SK-N-SH (cell line): ENCODE results near the gene TMEM151A. TPM values are rescaled to one million over a fixed set of nuclear protein-coding genes. Genes with fewer than 3 reads are reported as not detected.
A peak's percentile ranks its signal among the peaks of the same experiment; 100 is the strongest.

Experiments used
- CTCF ChIA-PET: fragments of 300-600, 350-600 bp; formaldehyde crosslinking; extraction: SDS; loops from one replicate; lab custom pipeline; 2021; lab: Yijun Ruan, JAX
- POLR2A ChIA-PET: fragments of 350-600 bp; sonication (Branson Sonifier 250); formaldehyde crosslinking; extraction: SDS; loops from one replicate; lab custom pipeline; 2020; ENCODE audit warnings: antibody characterized with exemption, inconsistent platforms; lab: Yijun Ruan, JAX
- DNase-seq: peaks from one replicate; pipeline ENCODE4 v3.0.0; 2012
- H2AFZ ChIP-seq: fragments of 200-600 bp; sonication (generic); 2 replicates; pipeline ENCODE4 v1.8.1; 2016; ENCODE audit warnings: antibody characterized with exemption, mild to moderate bottlenecking, low read depth
- H3F3A ChIP-seq: fragments of 200-600 bp; sonication (generic); replicated peaks from 2 replicates; pipeline ENCODE3; 2016; ENCODE audit warnings: antibody characterized with exemption, mild to moderate bottlenecking; ENCODE audit not compliant: insufficient read depth
- H3K27ac ChIP-seq, 2 experiments: fragments of 200-500 bp in 1 of 2; fragments of 200-600 bp in 1 of 2; sonication (Bioruptor generic) in 1 of 2; sonication (generic), shearing (Covaris generic) in 1 of 2; 2 replicates each; pipeline versions ENCODE4 v1.5.1 to v1.6.1; 2014 to 2016; ENCODE audit warnings: low read depth in 2 of 2, inconsistent platforms in 1 of 2, low read length in 1 of 2, mild to moderate bottlenecking in 1 of 2, mixed read lengths in 1 of 2
- H3K27me3 ChIP-seq: fragments of 200-600 bp; sonication (generic), shearing (Covaris generic); 2 replicates; pipeline ENCODE4 v1.6.1; 2016; ENCODE audit warnings: mixed run types; ENCODE audit not compliant: insufficient read depth
- H3K36me3 ChIP-seq, 2 experiments: fragments of 200-500 bp in 1 of 2; fragments of 200-600 bp in 1 of 2; sonication (Bioruptor generic) in 1 of 2; sonication (generic) in 1 of 2; replicated peaks in 1 of 2; 2 replicates each; pipeline versions ENCODE3 to v1.5.1; 2014 to 2016; ENCODE audit warnings: low read length in 1 of 2, mild to moderate bottlenecking in 1 of 2; ENCODE audit not compliant: insufficient read depth in 2 of 2, control insufficient read depth in 1 of 2
- H3K4me1 ChIP-seq, 2 experiments: fragments of 200-500 bp in 1 of 2; fragments of 200-600 bp in 1 of 2; sonication (Bioruptor generic) in 1 of 2; sonication (generic), shearing (Covaris generic) in 1 of 2; 2 replicates each; pipeline versions ENCODE4 v1.5.1 to v1.6.1; 2014 to 2016; ENCODE audit warnings: low read depth in 1 of 2, low read length in 1 of 2, mixed run types in 1 of 2; ENCODE audit not compliant: insufficient read depth in 2 of 2, control insufficient read depth in 1 of 2
- H3K4me2 ChIP-seq: fragments of 200-600 bp; sonication (generic), shearing (Covaris generic); 2 replicates; pipeline ENCODE4 v1.6.1; 2017; ENCODE audit warnings: mixed run types
- H3K4me3 ChIP-seq, 2 experiments: fragments of 200-500 bp in 1 of 2; fragments of 200-600 bp in 1 of 2; sonication (Bioruptor generic) in 1 of 2; sonication (generic), shearing (Covaris generic) in 1 of 2; 2 replicates each; pipeline versions ENCODE4 v1.5.1 to v1.8.1; 2014 to 2016; ENCODE audit warnings: low read depth in 2 of 2, inconsistent platforms in 1 of 2, low read length in 1 of 2, mild to moderate bottlenecking in 1 of 2, mixed read lengths in 1 of 2, moderate library complexity in 1 of 2
- H3K79me2 ChIP-seq: fragments of 200-600 bp; sonication (generic); 2 replicates; pipeline ENCODE4 v1.8.1; 2017; ENCODE audit warnings: mild to moderate bottlenecking; ENCODE audit not compliant: insufficient read depth
- H3K9ac ChIP-seq: fragments of 200-600 bp; sonication (generic); 2 replicates; pipeline ENCODE4 v1.6.1; 2017; ENCODE audit warnings: mixed run types
- H3K9me2 ChIP-seq: fragments of 200-600 bp; sonication (generic); 2 replicates; pipeline ENCODE4 v1.6.1; 2017; ENCODE audit warnings: mixed run types
- H3K9me3 ChIP-seq: fragments of 200-600 bp; sonication (generic); 2 replicates; pipeline ENCODE4 v1.6.1; 2017; ENCODE audit warnings: mixed run types, mild to moderate bottlenecking, moderate library complexity
- H4K20me1 ChIP-seq: fragments of 200-600 bp; sonication (generic); 2 replicates; pipeline ENCODE4 v1.6.1; 2017; ENCODE audit warnings: mild to moderate bottlenecking, mixed run types; ENCODE audit not compliant: insufficient read depth
- CHD2 ChIP-seq: fragments of 150-350 bp; IDR thresholded peaks from 2 replicates; pipeline ENCODE4 v1.6.1; 2018; ENCODE audit warnings: low read length; ENCODE audit not compliant: partially characterized antibody
- ELF1 ChIP-seq: IDR thresholded peaks from 2 replicates; pipeline ENCODE4 v1.4.0; 2012
- FOSL2 ChIP-seq: IDR thresholded peaks from 2 replicates; pipeline ENCODE4 v1.4.0; 2012; ENCODE audit warnings: low read depth, mild to moderate bottlenecking, moderate library complexity, borderline replicate concordance
- GABPA ChIP-seq: IDR thresholded peaks from 2 replicates; pipeline ENCODE4 v1.4.0; 2012; ENCODE audit warnings: low read depth, mild to moderate bottlenecking
- GATA2 ChIP-seq: sonication (generic); formaldehyde crosslinking; IDR thresholded peaks from 2 replicates; pipeline ENCODE4 v1.5.0; 2020; ENCODE audit warnings: mild to moderate bottlenecking, missing genetic modification reagents
- MEF2A ChIP-seq: IDR thresholded peaks from 2 replicates; pipeline ENCODE4 v1.4.0; 2012; ENCODE audit warnings: low read depth, borderline replicate concordance
- MXI1 ChIP-seq: IDR thresholded peaks from 2 replicates; pipeline ENCODE4 v1.6.1; 2012; ENCODE audit warnings: mild to moderate bottlenecking, low read depth, low read length, improper control_type of control experiment
- PBX3 ChIP-seq: IDR thresholded peaks from 2 replicates; pipeline ENCODE4; 2012
- RAD21 ChIP-seq: IDR thresholded peaks from 2 replicates; pipeline ENCODE4 v1.6.1; 2012; ENCODE audit warnings: mild to moderate bottlenecking, low read length
- REST ChIP-seq: IDR thresholded peaks from 2 replicates; pipeline ENCODE4 v1.6.1; 2012; ENCODE audit warnings: mild to moderate bottlenecking, low read depth, low read length, moderate library complexity
- RFX5 ChIP-seq: IDR thresholded peaks from 2 replicates; pipeline ENCODE4 v1.6.1; 2012; ENCODE audit warnings: mild to moderate bottlenecking, improper control_type of control experiment, low read length
- TAF1 ChIP-seq: IDR thresholded peaks from 2 replicates; pipeline ENCODE4 v1.6.1; 2012; ENCODE audit warnings: low read depth, mild to moderate bottlenecking, low read length, moderate library complexity, borderline replicate concordance
- YY1 ChIP-seq: IDR thresholded peaks from 2 replicates; pipeline ENCODE4 v1.4.0; 2012; ENCODE audit warnings: low read depth, mild to moderate bottlenecking
- WGBS: methylation state at CpG from one replicate; pipeline ENCODE4 v1.1.6; 2017; ENCODE audit warnings: low lambda C conversion rate; 5-methylcytosine and 5-hydroxymethylcytosine counted together
- polyA plus RNA-seq, 3 experiments: library from polyadenylated mRNA; depleted of rRNA; stranded (reverse); fragments of >200 nt; gene quantifications; 2 replicates each; pipeline ENCODE4 v1.2.3, GENCODE V29; 2012

TMEM151A gene
- polyA plus RNA-seq, 1 of the 3 experiments (the other 2 are of a cell fraction), result 0.35 TPM

GRCh38 chr11:66279092-66279734, 12.5 kb upstream of the TMEM151A start:
- H3K4me3 ChIP-seq, result peak overlapping the region in 1 of 2 experiments; percentile 51; a peak in 2 of 4 replicates
- peaks cover 23% of the 10 kb centered on the region for H3F3A ChIP-seq
- no peaks in the 10 kb centered on the region for H3K27me3 ChIP-seq
- H2AFZ ChIP-seq, result no peak overlapping the region
- peak; percentile 48 for DNase-seq
- no peak for TF ChIP-seq MXI1
- no peak for TF ChIP-seq RFX5
- no peak for TF ChIP-seq TAF1
- no peak for TF ChIP-seq GATA2
- TF ChIP-seq, all 33 proteins: peak for 0
- ChIA-PET POLR2A (interaction anchor here (0.9 to 1.0 kb wide), 2 partner anchors 10 to 11 kb away, joined by 4 to 8 read pairs; partner anchors contain the start of genes RAB1B and YIF1A), CTCF (interaction anchor here (0.9 to 8.2 kb wide), 8 partner anchors 9 to 208 kb away, joined by 3 to 111 read pairs (median 16); partner anchors contain the start of genes RAB1B, RIN1, TMEM151A and YIF1A)
- Histone ChIP-seq H3K4me1 (peaks cover 0 to 47% of the 10 kb centered on the region in 2 experiments; a peak in 1 of 4 replicates), H3K79me2 (no peaks in the 10 kb centered on the region), H3K27ac (peak overlapping the region in 1 of 2 experiments; percentile 77; a peak in 2 of 4 replicates), H4K20me1 (peaks cover 16% of the 10 kb centered on the region), H3K9me3 (no peaks in the 10 kb centered on the region), H3K4me2 (no peak overlapping the region), H3K36me3 (peaks cover 5 to 32% of the 10 kb centered on the region in 2 experiments), H3K9ac (no peak overlapping the region), H3K9me2 (no peaks in the 10 kb centered on the region)
- 77% methylated on average over 15 of the region's 15 CpGs for WGBS

- Histone ChIP-seq H3F3A (peaks cover 21% of the 10 kb centered on the region), H3K4me3 (no peak overlapping the region), H3K9me3 (no peaks in the 10 kb centered on the region), H3K9me2 (no peaks in the 10 kb centered on the region), H3K27ac (no peak overlapping the region; a peak in 1 of 4 replicates), H3K9ac (no peak overlapping the region), H3K27me3 (no peaks in the 10 kb centered on the region), H3K36me3 (peaks cover 0 to 36% of the 10 kb centered on the region in 2 experiments), H3K79me2 (peaks cover 5% of the 10 kb centered on the region; the same call in 1 of the 2 replicates), H2AFZ (no peak overlapping the region), H4K20me1 (peaks cover 18% of the 10 kb centered on the region), H3K4me2 (no peak overlapping the region), H3K4me1 (peaks cover 0 to 47% of the 10 kb centered on the region in 2 experiments; a peak in 1 of 4 replicates)
- CTCF ChIA-PET, result interaction anchor here (1.4 to 8.2 kb wide), 6 partner anchors 11 to 58 kb away, joined by 4 to 111 read pairs (median 36); partner anchors contain the start of genes RAB1B, RIN1 and TMEM151A
- TF ChIP-seq PBX3 (peak; percentile 8; the same call in 1 of the 2 replicates), REST (no peak), GABPA (no peak), CHD2 (no peak), YY1 (no peak), MEF2A (no peak), RAD21 (no peak), FOSL2 (no peak), ELF1 (no peak)
- POLR2A ChIA-PET, result interaction anchor here (0.7 to 1.8 kb wide), 5 partner anchors 7 to 33 kb away, joined by 3 to 6 read pairs (median 3); partner anchors contain the start of genes RAB1B and YIF1A
- peak; percentile 47 for DNase-seq
- WGBS, result 78% methylated on average over 4 of the region's 14 CpGs
Observed at GRCh38 chr11:66280428-66280827, 11.3 kb upstream of the TMEM151A start.
